Peyer's patch (tissue), 4 donors: ENCODE data around the gene ABCG8.

ENCODE experiments used
- POLR2A ChIP-seq, 2 donors: fragments of 450-650 bp; IDR thresholded peaks; one replicate each; pipeline ENCODE4 v1.5.1; 2017; ENCODE audit warnings: antibody characterized with exemption in 2 of 2, mild to moderate bottlenecking in 2 of 2, moderate library complexity in 2 of 2
- TF ChIP-seq, protein P1 (sequence below), 6 experiments: fragments of 450-650 bp in 4 of 6; fragments of 200-600 bp in 2 of 6; sonication (generic) in 1 of 6; IDR thresholded peaks; one replicate each; pipeline ENCODE4 v1.5.1; 2017 to 2019; ENCODE audit warnings: antibody characterized with exemption in 6 of 6, mild to moderate bottlenecking in 3 of 6, moderate library complexity in 1 of 6

- TF ChIP-seq, protein P1, sequence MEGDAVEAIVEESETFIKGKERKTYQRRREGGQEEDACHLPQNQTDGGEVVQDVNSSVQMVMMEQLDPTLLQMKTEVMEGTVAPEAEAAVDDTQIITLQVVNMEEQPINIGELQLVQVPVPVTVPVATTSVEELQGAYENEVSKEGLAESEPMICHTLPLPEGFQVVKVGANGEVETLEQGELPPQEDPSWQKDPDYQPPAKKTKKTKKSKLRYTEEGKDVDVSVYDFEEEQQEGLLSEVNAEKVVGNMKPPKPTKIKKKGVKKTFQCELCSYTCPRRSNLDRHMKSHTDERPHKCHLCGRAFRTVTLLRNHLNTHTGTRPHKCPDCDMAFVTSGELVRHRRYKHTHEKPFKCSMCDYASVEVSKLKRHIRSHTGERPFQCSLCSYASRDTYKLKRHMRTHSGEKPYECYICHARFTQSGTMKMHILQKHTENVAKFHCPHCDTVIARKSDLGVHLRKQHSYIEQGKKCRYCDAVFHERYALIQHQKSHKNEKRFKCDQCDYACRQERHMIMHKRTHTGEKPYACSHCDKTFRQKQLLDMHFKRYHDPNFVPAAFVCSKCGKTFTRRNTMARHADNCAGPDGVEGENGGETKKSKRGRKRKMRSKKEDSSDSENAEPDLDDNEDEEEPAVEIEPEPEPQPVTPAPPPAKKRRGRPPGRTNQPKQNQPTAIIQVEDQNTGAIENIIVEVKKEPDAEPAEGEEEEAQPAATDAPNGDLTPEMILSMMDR (IDR thresholded peaks at IDR 0.05) = no peak
- TF ChIP-seq POLR2A (IDR thresholded peaks at IDR 0.05) = no peak
These were observed 48.6 kb upstream of the ABCG8 start for GRCh38 chr2:43790147-43790546.
